ENCODE data around the gene RBMS1. TPM values are rescaled to one million over a fixed set of nuclear protein-coding genes. Genes with fewer than 3 reads are reported as not detected.
A peak's percentile ranks its signal among the peaks of the same experiment; 100 is the strongest.

RBMS1 gene
- total and polyA plus RNA-seq, 2 of the 4 experiments (the other 2 are of a cell fraction): 43.5 to 64.9 TPM

GRCh38 chr2:160268151-160268781, 225.3 kb downstream of the RBMS1 start:
- H4K91ac ChIP-seq (ENCODE audit: insufficient read depth, low read depth, low read length): no peak overlapping the region
- H3K9me3 ChIP-seq (ENCODE audit: control insufficient read depth, insufficient read depth, low read length): no peaks in the 10 kb centered on the region
- H3K14ac ChIP-seq (replicated peaks; ENCODE audit: low read depth, low read length): no peak overlapping the region
- H3K9me1 ChIP-seq (ENCODE audit: insufficient read depth, low read length): peaks cover 17% of the 10 kb centered on the region
- H3K4me3 ChIP-seq (ENCODE audit: insufficient read depth, low read depth, low read length): no peak overlapping the region
- BruUV-seq (replicated peaks): no TSS peak
- no peaks in the 10 kb centered on the region for H4K20me1 ChIP-seq (ENCODE audit: insufficient read depth, low read length)
- ChIA-PET POLR2A (ENCODE audit: unreplicated experiment) (no interaction called here), CTCF (no interaction called here)
- no peak overlapping the region for H3K23ac ChIP-seq (ENCODE audit: low read depth, low read length)
- intact Hi-C loops (cut with micrococcal nuclease): no loop called here
- no peak overlapping the region for H2BK120ac ChIP-seq (ENCODE audit: low read depth, low read length)
- H2BK15ac ChIP-seq (ENCODE audit: low read depth, low read length): no peak overlapping the region
- peaks cover 14% of the 10 kb centered on the region for H3K36me3 ChIP-seq (ENCODE audit: control insufficient read depth, insufficient read depth, low read length)
- no peak overlapping the region for H2BK5ac ChIP-seq (ENCODE audit: low read depth, low read length, poor library complexity, severe bottlenecking)
- WGBS, 2 experiments (ENCODE audit: extremely low coverage in 2 of 2, insufficient read length in 1 of 2): no CpG with 5 or more reads among the region's 2 CpGs
- no peak overlapping the region for H2AK5ac ChIP-seq (ENCODE audit: low read depth, low read length)
- H2AFZ ChIP-seq (replicated peaks; ENCODE audit: low read length, poor library complexity): no peak overlapping the region
- dilution Hi-C loops (cut with HindIII; ENCODE audit: low sequenced_read_pairs, unreplicated experiment): no loop called here
- in situ Hi-C loops (cut with MboI; ENCODE audit: low sequenced_read_pairs): no loop called here
- TF ChIP-seq NFE2L2 (IDR thresholded peaks at IDR 0.05; ENCODE audit: low read depth, low read length): peak; percentile 63; the same call in 1 of the 2 replicates
- TF ChIP-seq USF2 (IDR thresholded peaks at IDR 0.05; ENCODE audit: low read depth, low read length): no peak
- peaks cover 3 to 18% of the 10 kb centered on the region in 2 experiments; a peak in 3 of 4 replicates for H3K79me1 ChIP-seq (ENCODE audit: low read depth in 1 of 2, low read length in 2 of 2)
- H3K27ac ChIP-seq (ENCODE audit: insufficient read depth, low read length): no peak overlapping the region
- 0 out of 2 replicates have a peak overlapping the region, but pooled peaks have one; percentile 16 for H4K5ac ChIP-seq (ENCODE audit: low read depth, low read length)
- no peak overlapping the region for H2BK20ac ChIP-seq (ENCODE audit: low read depth, low read length)
- H3K4me1 ChIP-seq (ENCODE audit: control insufficient read depth, insufficient read depth, low read length): peaks cover 20% of the 10 kb centered on the region
- no peak overlapping the region for H3K9ac ChIP-seq (ENCODE audit: low read depth, low read length)
- no peaks in the 10 kb centered on the region for H3K27me3 ChIP-seq (ENCODE audit: control insufficient read depth, insufficient read depth, low read length)
- H4K8ac ChIP-seq (ENCODE audit: low read depth in 2 of 2, low read length in 2 of 2): no peak overlapping the region
- no peak overlapping the region for H3K4ac ChIP-seq (ENCODE audit: low read depth, low read length)
- no peak overlapping the region for H3K56ac ChIP-seq (ENCODE audit: extremely low read depth, insufficient read depth, low read length)
- no peak overlapping the region for H3K4me2 ChIP-seq (ENCODE audit: low read depth, low read length)
- ATAC-seq (ENCODE audit: low read depth) (no peak), DNase-seq (no peak)
- H2AK9ac ChIP-seq (replicated peaks; ENCODE audit: low read depth, low read length, poor library complexity): no peak overlapping the region
- H3K18ac ChIP-seq (ENCODE audit: low read depth, low read length): no peak overlapping the region

Measured in IMR-90 (cell line).